GM12873 (cell line): ENCODE data around the gene RUNDC3A.

ENCODE experiments used
- CTCF ChIP-seq: IDR thresholded peaks from 2 replicates; pipeline ENCODE4 v1.5.1; 2012; ENCODE audit warnings: low read depth, mild to moderate bottlenecking, moderate library complexity, low read length, control low read depth; ENCODE audit not compliant: insufficient read depth; ENCODE audit errors: missing control alignments

The RUNDC3A gene

GRCh38 chr17:44287651-44288050 lies 20.8 kb upstream of the RUNDC3A start:
- TF ChIP-seq CTCF = no peak

- TF ChIP-seq CTCF = no peak
These were observed 14.7 kb upstream of the RUNDC3A start for GRCh38 chr17:44293509-44294226.

GRCh38 chr17:44297975-44298374 lies 10.4 kb upstream of the RUNDC3A start:
- TF ChIP-seq CTCF = no peak

GRCh38 chr17:44304651-44305050 lies 3.8 kb upstream of the RUNDC3A start:
- no peak for TF ChIP-seq CTCF

GRCh38 chr17:44307387-44308186 lies 814 bp upstream of the RUNDC3A start:
- TF ChIP-seq CTCF = no peak

GRCh38 chr17:44308865-44309264 lies 464 bp downstream of the RUNDC3A start:
- TF ChIP-seq CTCF = no peak

- no peak for TF ChIP-seq CTCF
These were observed 1.1 kb downstream of the RUNDC3A start for GRCh38 chr17:44309472-44309871.
